AG09309 (cell line): ENCODE results near the gene PPP1R37.

ENCODE experiments used
- DNase-seq: peaks from one replicate; pipeline ENCODE4 v3.0.0-alpha.2; 2010; ENCODE audit warnings: low read depth
- H3K4me3 ChIP-seq: 2 replicates; pipeline ENCODE4 v1.5.1; 2011; ENCODE audit warnings: mild to moderate bottlenecking, low read depth, low read length, moderate library complexity; ENCODE audit not compliant: control insufficient read depth
- CTCF ChIP-seq: IDR thresholded peaks from 2 replicates; pipeline ENCODE4 v1.5.1; 2011; ENCODE audit warnings: mild to moderate bottlenecking, low read depth, low read length, inconsistent platforms; ENCODE audit not compliant: insufficient read depth, control insufficient read depth; ENCODE audit errors: missing control alignments

Gene PPP1R37

DNA sequence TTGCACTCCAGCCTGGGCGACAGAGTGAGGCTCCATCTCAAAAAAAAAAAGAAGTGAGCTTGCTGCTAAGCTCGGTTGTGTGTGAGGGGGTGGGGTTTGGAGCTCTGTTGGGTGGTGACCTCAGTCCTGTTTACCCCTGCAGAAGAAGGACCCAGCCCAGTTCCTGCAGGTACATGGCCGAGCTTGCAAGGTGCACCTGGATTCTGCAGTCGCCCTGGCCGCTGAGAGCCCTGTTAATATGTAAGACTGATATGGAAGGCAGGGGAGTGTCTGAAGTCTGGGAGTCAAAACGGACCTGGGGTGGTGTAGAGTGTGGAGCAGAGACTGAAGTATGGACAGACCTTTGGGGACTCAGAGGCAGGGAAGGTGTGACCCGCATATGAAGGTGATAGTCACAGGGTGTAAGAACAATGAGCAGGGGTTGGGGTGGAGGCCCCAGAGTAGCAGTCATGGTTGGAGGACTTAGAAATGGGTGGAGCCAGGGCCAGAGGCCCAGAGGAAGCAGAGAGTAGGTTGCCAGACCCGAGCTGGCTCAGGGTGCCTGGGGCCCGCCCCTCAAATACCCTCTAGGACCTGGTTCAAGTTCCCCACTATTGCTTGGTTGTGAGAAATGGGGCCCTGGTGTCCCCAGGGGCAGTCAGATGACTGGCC, 40.9 kb upstream of the PPP1R37 start:
- no peak for TF ChIP-seq CTCF
- H3K4me3 ChIP-seq = no peak overlapping the region
- DNase-seq = no peak

- DNase-seq = no peak
- no peak for TF ChIP-seq CTCF
- H3K4me3 ChIP-seq = no peak overlapping the region
Observed at GRCh38 chr19:45056831-45057230, 36.1 kb upstream of the PPP1R37 start.

- no peak overlapping the region for H3K4me3 ChIP-seq
- no peak for TF ChIP-seq CTCF
- DNase-seq = no peak
Observed at GRCh38 chr19:45057444-45057843, 35.5 kb upstream of the PPP1R37 start.

DNA sequence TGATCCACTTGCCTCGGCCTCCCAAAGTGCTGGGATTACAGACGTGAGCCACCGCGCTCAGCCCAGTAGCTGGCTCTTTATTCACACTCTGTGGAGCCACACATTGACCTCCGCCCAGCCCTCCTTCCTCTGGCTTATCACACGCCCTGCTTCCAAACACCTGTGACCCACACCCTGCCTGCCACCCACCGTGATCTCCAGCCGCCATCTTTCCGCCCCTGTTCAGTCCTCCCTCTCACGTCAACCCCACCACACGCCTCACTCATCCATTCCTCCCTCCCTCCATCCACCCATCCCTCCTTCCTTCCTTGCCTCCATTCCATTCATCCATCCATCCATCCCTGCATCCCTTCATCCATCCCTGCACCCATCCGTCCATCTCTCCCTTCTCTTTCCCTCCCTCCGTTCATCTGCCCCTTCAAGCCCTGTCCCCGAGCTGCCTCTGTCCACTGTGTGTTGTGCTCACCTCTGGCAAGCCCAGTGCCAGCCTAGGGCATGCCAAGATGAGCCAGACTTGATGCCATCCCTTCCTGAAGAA, 34.3 kb upstream of the PPP1R37 start:
- H3K4me3 ChIP-seq = no peak overlapping the region
- TF ChIP-seq CTCF = no peak
- DNase-seq = no peak

DNA sequence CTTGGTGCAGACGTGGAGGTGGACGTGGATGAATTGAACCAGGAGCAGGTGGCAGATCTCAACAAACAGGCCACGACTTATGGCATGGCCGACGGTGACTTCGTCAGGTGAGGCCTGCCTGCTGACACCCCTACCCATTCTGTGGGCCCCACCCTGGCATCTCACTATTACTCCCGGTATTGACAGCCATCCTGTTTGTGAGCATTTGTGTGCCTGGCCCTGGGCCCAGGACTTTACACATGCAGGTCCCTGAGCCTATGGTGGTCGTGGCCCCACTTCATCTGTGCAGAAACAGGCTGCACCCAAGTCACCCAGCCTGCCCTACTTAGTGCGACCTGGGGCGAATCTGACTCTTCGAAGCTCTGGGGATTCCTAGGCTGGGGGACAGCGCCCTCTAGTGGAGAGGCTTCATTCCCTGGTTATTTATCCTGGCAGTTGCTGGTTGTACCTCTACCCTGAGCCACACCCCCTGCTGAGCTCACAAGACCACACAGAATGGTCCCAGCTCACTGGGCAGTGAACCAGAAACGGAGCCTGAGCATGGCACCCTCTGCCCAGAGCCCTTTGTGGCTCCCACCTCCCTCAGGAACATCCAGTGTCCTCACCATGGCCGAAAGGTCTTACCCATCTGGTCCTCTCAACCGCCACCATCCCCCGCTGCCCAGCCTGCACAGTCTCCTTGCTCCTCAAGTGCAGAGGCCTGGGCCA, 33.6 kb upstream of the PPP1R37 start:
- no peak overlapping the region for H3K4me3 ChIP-seq
- TF ChIP-seq CTCF = peak; percentile 92
- no peak for DNase-seq

GRCh38 chr19:45061965-45062364, 31.0 kb upstream of the PPP1R37 start:
- TF ChIP-seq CTCF = no peak
- H3K4me3 ChIP-seq = no peak overlapping the region
- no peak for DNase-seq
